HepG2 (cell line): ENCODE results near the gene ZNF184. TPM values are rescaled to one million over a fixed set of nuclear protein-coding genes. Genes with fewer than 3 reads are reported as not detected.

ENCODE experiments used
- ARID2 ChIP-seq: sonication (generic); formaldehyde crosslinking; IDR thresholded peaks from 2 replicates; pipeline ENCODE4 v1.8.1; 2022; ENCODE audit warnings: mild to moderate bottlenecking, missing genetic modification reagents, borderline replicate concordance
- ETV6 ChIP-seq: sonication (generic); formaldehyde crosslinking; conservative IDR thresholded peaks from 2 replicates; pipeline ENCODE4 v1.4.0; 2020; ENCODE audit warnings: missing genetic modification reagents
- HNF4G ChIP-seq, 2 experiments: sonication (generic) in 1 of 2; formaldehyde crosslinking in 1 of 2; IDR thresholded peaks; 2 replicates each; pipeline versions ENCODE4 v1.4.0 to v1.6.1; 2011 to 2020; ENCODE audit warnings: borderline replicate concordance in 2 of 2, low read depth in 2 of 2, mild to moderate bottlenecking in 2 of 2, low read length in 1 of 2, missing genetic modification reagents in 1 of 2, moderate library complexity in 1 of 2
- KLF15 ChIP-seq: sonication (generic); formaldehyde crosslinking; IDR thresholded peaks from 2 replicates; pipeline ENCODE4 v1.8.1; 2023; ENCODE audit warnings: borderline replicate concordance, mild to moderate bottlenecking, inconsistent platforms, missing genetic modification reagents, mixed read lengths
- MXI1 ChIP-seq: IDR thresholded peaks from 3 replicates; pipeline ENCODE4 v1.6.1; 2012; ENCODE audit warnings: low read depth, low read length, inconsistent platforms, borderline replicate concordance
- RBM22 ChIP-seq: fragments of 200-400 bp; formaldehyde crosslinking; optimal IDR thresholded peaks from 2 replicates; pipeline ENCODE3; 2017; ENCODE audit warnings: mild to moderate bottlenecking, low read length, moderate library complexity
- SMARCC2 ChIP-seq: fragments of 450-650 bp; IDR thresholded peaks from 2 replicates; pipeline ENCODE4 v1.6.1; 2017; ENCODE audit warnings: antibody characterized with exemption, mild to moderate bottlenecking
- SMC3 ChIP-seq: IDR thresholded peaks from 2 replicates; pipeline ENCODE4 v1.6.1; 2011; ENCODE audit warnings: low read length, improper control_type of control experiment
- SRSF9 ChIP-seq: fragments of 200-400 bp; formaldehyde crosslinking; IDR thresholded peaks from 2 replicates; pipeline ENCODE4 v1.6.1; 2018; ENCODE audit warnings: borderline replicate concordance, mild to moderate bottlenecking, low read depth, low read length; ENCODE audit not compliant: insufficient read depth, poor library complexity, severe bottlenecking
- XBP1 ChIP-seq: sonication (generic); formaldehyde crosslinking; IDR thresholded peaks from 2 replicates; pipeline ENCODE4 v1.5.0; 2020; ENCODE audit warnings: missing genetic modification reagents
- ZFP36L1 ChIP-seq: sonication (generic); formaldehyde crosslinking; IDR thresholded peaks from 2 replicates; pipeline ENCODE4 v1.8.0; 2022; ENCODE audit warnings: mild to moderate bottlenecking, missing genetic modification reagents, moderate library complexity
- ZNF33B ChIP-seq: sonication (generic); formaldehyde crosslinking; IDR thresholded peaks from 2 replicates; pipeline ENCODE4 v1.5.1; 2020; ENCODE audit warnings: mild to moderate bottlenecking, missing genetic modification reagents
- ZNF367 ChIP-seq: sonication (generic); formaldehyde crosslinking; IDR thresholded peaks from 2 replicates; pipeline ENCODE4 v1.4.0; 2020; ENCODE audit warnings: missing genetic modification reagents, borderline replicate concordance
- ZNF572 ChIP-seq: sonication (generic); formaldehyde crosslinking; IDR thresholded peaks from 2 replicates; pipeline ENCODE4 v1.5.1; 2020; ENCODE audit warnings: mild to moderate bottlenecking, missing genetic modification reagents
- ZNF777 ChIP-seq: sonication (generic); formaldehyde crosslinking; IDR thresholded peaks from 2 replicates; pipeline ENCODE4 v1.4.0; 2020; ENCODE audit warnings: missing genetic modification reagents
- polyA plus RNA-seq, 8 experiments: library from polyadenylated mRNA; depleted of rRNA in 3 of 8; stranded (reverse) in 7 of 8; unstranded in 1 of 8; fragments of >200 nt; fragmentation: Illumina TruSeq in 4 of 8; extraction: Trizol in 4 of 8; gene quantifications; 2 replicates each; pipeline versions ENCODE4 v1.2.1 to v1.2.3, GENCODE V29; 2011 to 2016; ENCODE audit warnings: low read depth in 4 of 8, missing spikeins in 1 of 8, mixed read lengths in 1 of 8; ENCODE audit not compliant: insufficient read depth in 1 of 8
- total RNA-seq, 5 experiments: library from RNA; depleted of rRNA; stranded (reverse); fragments of >200 nt; fragmentation: Illumina TruSeq; extraction: Trizol; gene quantifications; 2 replicates each; pipeline ENCODE4 v1.2.3, GENCODE V29; 2016; ENCODE audit warnings: low read depth in 1 of 5
- TF ChIP-seq, protein P1 (sequence below): sonication (generic); formaldehyde crosslinking; conservative IDR thresholded peaks from 2 replicates; pipeline ENCODE4 v1.8.1; 2023; ENCODE audit warnings: missing genetic modification reagents
- TF ChIP-seq, protein P2 (sequence below): sonication (generic); formaldehyde crosslinking; IDR thresholded peaks from 2 replicates; pipeline ENCODE4 v1.5.0; 2020; ENCODE audit warnings: mild to moderate bottlenecking, missing genetic modification reagents, borderline replicate concordance
- TF ChIP-seq, protein P3 (sequence below): IDR thresholded peaks from 2 replicates; pipeline ENCODE4 v1.6.1; 2012; ENCODE audit warnings: inconsistent platforms
- TF ChIP-seq, protein P4 (sequence below): sonication (generic); formaldehyde crosslinking; IDR thresholded peaks from 2 replicates; pipeline ENCODE4 v1.4.0; 2020; ENCODE audit warnings: missing genetic modification reagents
- TF ChIP-seq, protein P5 (sequence below): IDR thresholded peaks from 2 replicates; pipeline ENCODE4 v1.6.1; 2016

The ZNF184 gene
- total and polyA plus RNA-seq, 2 of the 13 experiments (the other 11 are each of a cell fraction or from before 2014, with no cell fraction given), result 2.1 to 10.1 TPM

DNA sequence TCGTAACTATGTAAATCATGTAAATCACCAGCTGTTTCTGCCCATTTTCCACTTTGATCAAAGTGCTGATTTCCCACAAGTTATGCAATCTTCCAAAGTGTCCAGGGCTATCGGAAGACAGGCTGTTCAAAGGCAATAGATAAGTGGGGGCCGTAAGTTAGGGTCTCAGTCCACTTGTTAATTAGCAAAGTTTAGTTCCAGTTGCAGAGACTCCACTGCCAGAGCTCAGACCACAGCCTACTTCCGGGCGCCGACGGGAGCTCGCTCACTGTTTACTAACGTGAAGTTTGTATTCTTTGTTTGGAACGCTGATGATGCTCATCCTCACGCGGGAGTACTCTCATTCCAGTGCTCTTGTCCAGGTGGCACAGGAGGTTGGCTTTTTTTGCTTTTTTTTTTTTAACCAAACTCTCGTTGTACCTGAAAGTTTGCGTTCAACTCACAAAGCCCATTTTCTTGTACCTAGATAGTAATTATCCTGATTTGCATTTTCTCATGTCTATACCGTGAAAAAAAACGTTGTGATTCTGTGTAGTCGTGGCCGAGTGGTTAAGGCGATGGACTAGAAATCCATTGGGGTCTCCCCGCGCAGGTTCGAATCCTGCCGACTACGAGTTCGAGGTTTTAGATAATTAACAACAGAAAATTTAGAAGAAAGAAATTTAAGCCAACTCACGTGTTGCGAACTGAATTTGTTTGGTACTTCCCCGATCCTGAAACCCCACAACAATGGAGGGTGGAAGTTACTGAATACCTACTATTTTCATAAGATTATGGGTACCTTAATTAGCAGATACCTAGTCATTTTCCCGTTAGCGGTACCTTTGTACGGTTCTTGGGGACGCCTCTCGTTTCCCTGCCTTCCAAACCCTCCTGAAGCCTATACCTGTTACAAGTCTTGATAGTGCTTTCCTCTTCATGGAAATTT is 29.9 kb upstream of the ZNF184 start (continued):
- TF ChIP-seq, protein P1, sequence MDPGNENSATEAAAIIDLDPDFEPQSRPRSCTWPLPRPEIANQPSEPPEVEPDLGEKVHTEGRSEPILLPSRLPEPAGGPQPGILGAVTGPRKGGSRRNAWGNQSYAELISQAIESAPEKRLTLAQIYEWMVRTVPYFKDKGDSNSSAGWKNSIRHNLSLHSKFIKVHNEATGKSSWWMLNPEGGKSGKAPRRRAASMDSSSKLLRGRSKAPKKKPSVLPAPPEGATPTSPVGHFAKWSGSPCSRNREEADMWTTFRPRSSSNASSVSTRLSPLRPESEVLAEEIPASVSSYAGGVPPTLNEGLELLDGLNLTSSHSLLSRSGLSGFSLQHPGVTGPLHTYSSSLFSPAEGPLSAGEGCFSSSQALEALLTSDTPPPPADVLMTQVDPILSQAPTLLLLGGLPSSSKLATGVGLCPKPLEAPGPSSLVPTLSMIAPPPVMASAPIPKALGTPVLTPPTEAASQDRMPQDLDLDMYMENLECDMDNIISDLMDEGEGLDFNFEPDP (CRISPR knock-in tag), result no peak
- TF ChIP-seq KLF15 (CRISPR knock-in tag) (no peak), ZNF777 (no peak; the same call in 1 of the 2 replicates), HNF4G (IDR thresholded peaks at IDR 0.05; ENCODE audit: borderline replicate concordance, low read depth, low read length) (no peak), HNF4G (CRISPR knock-in tag; IDR thresholded peaks at IDR 0.05; ENCODE audit: borderline replicate concordance, low read depth) (no peak), ZNF572 (CRISPR knock-in tag) (0 out of 2 replicates have a peak, but pooled peaks have one; percentile 39), ARID2 (no peak), RBM22 (no peak), SMC3 (no peak), SMARCC2 (no peak), ETV6 (no peak), XBP1 (CRISPR knock-in tag) (no peak), ZNF33B (CRISPR knock-in tag) (no peak; the same call in 1 of the 2 replicates), ZFP36L1 (peak; percentile 66; the same call in 1 of the 2 replicates), MXI1 (0 out of 3 replicates have a peak, but pooled peaks have one; percentile 38), SRSF9 (no peak), ZNF367 (no peak)
- TF ChIP-seq, protein P2, sequence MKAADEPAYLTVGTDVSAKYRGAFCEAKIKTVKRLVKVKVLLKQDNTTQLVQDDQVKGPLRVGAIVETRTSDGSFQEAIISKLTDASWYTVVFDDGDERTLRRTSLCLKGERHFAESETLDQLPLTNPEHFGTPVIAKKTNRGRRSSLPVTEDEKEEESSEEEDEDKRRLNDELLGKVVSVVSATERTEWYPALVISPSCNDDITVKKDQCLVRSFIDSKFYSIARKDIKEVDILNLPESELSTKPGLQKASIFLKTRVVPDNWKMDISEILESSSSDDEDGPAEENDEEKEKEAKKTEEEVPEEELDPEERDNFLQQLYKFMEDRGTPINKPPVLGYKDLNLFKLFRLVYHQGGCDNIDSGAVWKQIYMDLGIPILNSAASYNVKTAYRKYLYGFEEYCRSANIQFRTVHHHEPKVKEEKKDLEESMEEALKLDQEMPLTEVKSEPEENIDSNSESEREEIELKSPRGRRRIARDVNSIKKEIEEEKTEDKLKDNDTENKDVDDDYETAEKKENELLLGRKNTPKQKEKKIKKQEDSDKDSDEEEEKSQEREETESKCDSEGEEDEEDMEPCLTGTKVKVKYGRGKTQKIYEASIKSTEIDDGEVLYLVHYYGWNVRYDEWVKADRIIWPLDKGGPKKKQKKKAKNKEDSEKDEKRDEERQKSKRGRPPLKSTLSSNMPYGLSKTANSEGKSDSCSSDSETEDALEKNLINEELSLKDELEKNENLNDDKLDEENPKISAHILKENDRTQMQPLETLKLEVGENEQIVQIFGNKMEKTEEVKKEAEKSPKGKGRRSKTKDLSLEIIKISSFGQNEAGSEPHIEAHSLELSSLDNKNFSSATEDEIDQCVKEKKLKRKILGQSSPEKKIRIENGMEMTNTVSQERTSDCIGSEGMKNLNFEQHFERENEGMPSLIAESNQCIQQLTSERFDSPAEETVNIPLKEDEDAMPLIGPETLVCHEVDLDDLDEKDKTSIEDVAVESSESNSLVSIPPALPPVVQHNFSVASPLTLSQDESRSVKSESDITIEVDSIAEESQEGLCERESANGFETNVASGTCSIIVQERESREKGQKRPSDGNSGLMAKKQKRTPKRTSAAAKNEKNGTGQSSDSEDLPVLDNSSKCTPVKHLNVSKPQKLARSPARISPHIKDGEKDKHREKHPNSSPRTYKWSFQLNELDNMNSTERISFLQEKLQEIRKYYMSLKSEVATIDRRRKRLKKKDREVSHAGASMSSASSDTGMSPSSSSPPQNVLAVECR (CRISPR knock-in tag), result no peak
- TF ChIP-seq, protein P3, sequence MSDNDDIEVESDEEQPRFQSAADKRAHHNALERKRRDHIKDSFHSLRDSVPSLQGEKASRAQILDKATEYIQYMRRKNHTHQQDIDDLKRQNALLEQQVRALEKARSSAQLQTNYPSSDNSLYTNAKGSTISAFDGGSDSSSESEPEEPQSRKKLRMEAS, result peak; percentile 1; the same call in 1 of the 2 replicates
- TF ChIP-seq, protein P4, sequence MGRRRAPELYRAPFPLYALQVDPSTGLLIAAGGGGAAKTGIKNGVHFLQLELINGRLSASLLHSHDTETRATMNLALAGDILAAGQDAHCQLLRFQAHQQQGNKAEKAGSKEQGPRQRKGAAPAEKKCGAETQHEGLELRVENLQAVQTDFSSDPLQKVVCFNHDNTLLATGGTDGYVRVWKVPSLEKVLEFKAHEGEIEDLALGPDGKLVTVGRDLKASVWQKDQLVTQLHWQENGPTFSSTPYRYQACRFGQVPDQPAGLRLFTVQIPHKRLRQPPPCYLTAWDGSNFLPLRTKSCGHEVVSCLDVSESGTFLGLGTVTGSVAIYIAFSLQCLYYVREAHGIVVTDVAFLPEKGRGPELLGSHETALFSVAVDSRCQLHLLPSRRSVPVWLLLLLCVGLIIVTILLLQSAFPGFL (CRISPR knock-in tag), result no peak
- TF ChIP-seq, protein P5, sequence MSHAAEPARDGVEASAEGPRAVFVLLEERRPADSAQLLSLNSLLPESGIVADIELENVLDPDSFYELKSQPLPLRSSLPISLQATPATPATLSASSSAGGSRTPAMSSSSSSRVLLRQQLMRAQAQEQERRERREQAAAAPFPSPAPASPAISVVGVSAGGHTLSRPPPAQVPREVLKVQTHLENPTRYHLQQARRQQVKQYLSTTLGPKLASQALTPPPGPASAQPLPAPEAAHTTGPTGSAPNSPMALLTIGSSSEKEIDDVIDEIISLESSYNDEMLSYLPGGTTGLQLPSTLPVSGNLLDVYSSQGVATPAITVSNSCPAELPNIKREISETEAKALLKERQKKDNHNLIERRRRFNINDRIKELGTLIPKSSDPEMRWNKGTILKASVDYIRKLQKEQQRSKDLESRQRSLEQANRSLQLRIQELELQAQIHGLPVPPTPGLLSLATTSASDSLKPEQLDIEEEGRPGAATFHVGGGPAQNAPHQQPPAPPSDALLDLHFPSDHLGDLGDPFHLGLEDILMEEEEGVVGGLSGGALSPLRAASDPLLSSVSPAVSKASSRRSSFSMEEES (CRISPR knock-in tag), result no peak
